Smooth muscle cell (in vitro differentiated cells): ENCODE measurements around the gene PAXX. TPM values are rescaled to one million over a fixed set of nuclear protein-coding genes. Genes with fewer than 3 reads are reported as not detected.

Experiments
- DNase-seq: peaks from one replicate; lab custom pipeline; 2025; ENCODE audit not compliant: unreplicated experiment; lab: John Stamatoyannopoulos, UW
- H2AFZ ChIP-seq: fragments of 200-600 bp; sonication (generic); 2 replicates; pipeline ENCODE4 v1.6.0; 2016; ENCODE audit warnings: antibody characterized with exemption, low read depth, mild to moderate bottlenecking
- H3F3A ChIP-seq: fragments of 200-600 bp; sonication (generic); 2 replicates; pipeline ENCODE4 v1.6.0; 2017; ENCODE audit warnings: antibody characterized with exemption, low read depth
- H3K27ac ChIP-seq: fragments of 200-600 bp; sonication (generic); 2 replicates; pipeline ENCODE4 v1.5.1; 2016; ENCODE audit warnings: low read depth, mild to moderate bottlenecking
- H3K27me3 ChIP-seq: fragments of 200-600 bp; sonication (generic); 2 replicates; pipeline ENCODE4 v1.6.1; 2016; ENCODE audit warnings: low read depth, mild to moderate bottlenecking
- H3K36me3 ChIP-seq: fragments of 200-600 bp; sonication (generic); 2 replicates; pipeline ENCODE4 v1.5.1; 2016; ENCODE audit warnings: low read depth
- H3K4me1 ChIP-seq: fragments of 200-600 bp; sonication (generic); 2 replicates; pipeline ENCODE4 v1.5.1; 2016; ENCODE audit warnings: low read depth
- H3K4me2 ChIP-seq: fragments of 200-600 bp; sonication (generic); 2 replicates; pipeline ENCODE4 v1.6.0; 2016; ENCODE audit warnings: mild to moderate bottlenecking
- H3K4me3 ChIP-seq: fragments of 200-600 bp; sonication (generic); 2 replicates; pipeline ENCODE4 v1.5.1; 2016; ENCODE audit warnings: mild to moderate bottlenecking
- H3K79me2 ChIP-seq: fragments of 200-600 bp; sonication (generic); 2 replicates; pipeline ENCODE4 v1.6.0; 2016; ENCODE audit warnings: low read depth, mild to moderate bottlenecking
- H3K9ac ChIP-seq: fragments of 200-600 bp; sonication (generic); 2 replicates; pipeline ENCODE4 v1.6.0; 2016; ENCODE audit warnings: low read depth
- H3K9me3 ChIP-seq: fragments of 200-600 bp; sonication (generic); replicated peaks from 2 replicates; pipeline ENCODE4 v1.5.1; 2016; ENCODE audit warnings: low read depth
- H4K20me1 ChIP-seq: fragments of 200-600 bp; sonication (generic); 2 replicates; pipeline ENCODE4 v1.6.0; 2016; ENCODE audit warnings: low read depth
- WGBS: methylation state at CpG from one replicate; pipeline ENCODE4 v1.1.7; 2016; ENCODE audit warnings: low lambda C conversion rate; 5-methylcytosine and 5-hydroxymethylcytosine counted together
- polyA plus RNA-seq: library from polyadenylated mRNA; unstranded; fragments of >200 nt; fragmentation: Nextera tagmentation; extraction: Ambion mirVana; gene quantifications from 2 replicates; pipeline ENCODE4 v1.2.1, GENCODE V29; 2016
- total RNA-seq: library from RNA; depleted of rRNA; stranded (reverse); fragments of >200 nt; gene quantifications from 2 replicates; pipeline ENCODE4 v1.2.3, GENCODE V29; 2014
- TF ChIP-seq, protein P1 (sequence below): fragments of 200-600 bp; sonication (generic); IDR thresholded peaks from 2 replicates; pipeline ENCODE4 v1.5.1; 2017; ENCODE audit warnings: borderline replicate concordance, mild to moderate bottlenecking, antibody characterized with exemption; ENCODE audit not compliant: insufficient read depth, poor library complexity, severe bottlenecking

PAXX gene
- total and polyA plus RNA-seq, 2 experiments from 2014 or later: 27.4 to 62.0 TPM

DNA sequence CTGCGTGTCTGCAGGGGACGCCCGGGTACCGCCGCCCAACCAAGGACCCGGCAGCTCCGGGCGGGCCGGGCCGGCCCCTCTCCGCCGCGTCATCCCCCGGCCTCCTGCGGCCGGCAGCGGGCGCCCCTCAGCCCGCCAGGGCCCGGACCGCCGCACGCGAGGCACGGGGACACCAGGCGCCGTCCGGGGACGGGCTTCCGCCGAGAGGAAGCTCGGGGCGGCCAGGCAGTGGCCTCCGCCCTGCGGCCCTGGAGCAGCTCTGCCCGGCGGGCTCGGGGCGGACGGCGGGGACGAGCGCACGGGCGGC is 48.1 kb upstream of the PAXX start:
- H3K4me2 ChIP-seq: peak overlapping the region; percentile 98
- peak overlapping the region; percentile 93 for H3K4me3 ChIP-seq
- no peaks in the 10 kb centered on the region for H3K4me1 ChIP-seq
- no peak overlapping the region for H2AFZ ChIP-seq
- H3K36me3 ChIP-seq: no peaks in the 10 kb centered on the region
- no peaks in the 10 kb centered on the region for H3F3A ChIP-seq
- no peaks in the 10 kb centered on the region for H3K27me3 ChIP-seq
- peak overlapping the region; percentile 82 for H3K27ac ChIP-seq
- peaks cover 19% of the 10 kb centered on the region for H4K20me1 ChIP-seq
- H3K9me3 ChIP-seq: no peaks in the 10 kb centered on the region
- DNase-seq: peak; percentile 68
- H3K79me2 ChIP-seq: peaks cover 21% of the 10 kb centered on the region
- H3K9ac ChIP-seq: peak overlapping the region; percentile 89
- TF ChIP-seq, protein P1, sequence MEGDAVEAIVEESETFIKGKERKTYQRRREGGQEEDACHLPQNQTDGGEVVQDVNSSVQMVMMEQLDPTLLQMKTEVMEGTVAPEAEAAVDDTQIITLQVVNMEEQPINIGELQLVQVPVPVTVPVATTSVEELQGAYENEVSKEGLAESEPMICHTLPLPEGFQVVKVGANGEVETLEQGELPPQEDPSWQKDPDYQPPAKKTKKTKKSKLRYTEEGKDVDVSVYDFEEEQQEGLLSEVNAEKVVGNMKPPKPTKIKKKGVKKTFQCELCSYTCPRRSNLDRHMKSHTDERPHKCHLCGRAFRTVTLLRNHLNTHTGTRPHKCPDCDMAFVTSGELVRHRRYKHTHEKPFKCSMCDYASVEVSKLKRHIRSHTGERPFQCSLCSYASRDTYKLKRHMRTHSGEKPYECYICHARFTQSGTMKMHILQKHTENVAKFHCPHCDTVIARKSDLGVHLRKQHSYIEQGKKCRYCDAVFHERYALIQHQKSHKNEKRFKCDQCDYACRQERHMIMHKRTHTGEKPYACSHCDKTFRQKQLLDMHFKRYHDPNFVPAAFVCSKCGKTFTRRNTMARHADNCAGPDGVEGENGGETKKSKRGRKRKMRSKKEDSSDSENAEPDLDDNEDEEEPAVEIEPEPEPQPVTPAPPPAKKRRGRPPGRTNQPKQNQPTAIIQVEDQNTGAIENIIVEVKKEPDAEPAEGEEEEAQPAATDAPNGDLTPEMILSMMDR: no peak
- WGBS: under 1% methylated on average over 26 of the region's 45 CpGs

DNA sequence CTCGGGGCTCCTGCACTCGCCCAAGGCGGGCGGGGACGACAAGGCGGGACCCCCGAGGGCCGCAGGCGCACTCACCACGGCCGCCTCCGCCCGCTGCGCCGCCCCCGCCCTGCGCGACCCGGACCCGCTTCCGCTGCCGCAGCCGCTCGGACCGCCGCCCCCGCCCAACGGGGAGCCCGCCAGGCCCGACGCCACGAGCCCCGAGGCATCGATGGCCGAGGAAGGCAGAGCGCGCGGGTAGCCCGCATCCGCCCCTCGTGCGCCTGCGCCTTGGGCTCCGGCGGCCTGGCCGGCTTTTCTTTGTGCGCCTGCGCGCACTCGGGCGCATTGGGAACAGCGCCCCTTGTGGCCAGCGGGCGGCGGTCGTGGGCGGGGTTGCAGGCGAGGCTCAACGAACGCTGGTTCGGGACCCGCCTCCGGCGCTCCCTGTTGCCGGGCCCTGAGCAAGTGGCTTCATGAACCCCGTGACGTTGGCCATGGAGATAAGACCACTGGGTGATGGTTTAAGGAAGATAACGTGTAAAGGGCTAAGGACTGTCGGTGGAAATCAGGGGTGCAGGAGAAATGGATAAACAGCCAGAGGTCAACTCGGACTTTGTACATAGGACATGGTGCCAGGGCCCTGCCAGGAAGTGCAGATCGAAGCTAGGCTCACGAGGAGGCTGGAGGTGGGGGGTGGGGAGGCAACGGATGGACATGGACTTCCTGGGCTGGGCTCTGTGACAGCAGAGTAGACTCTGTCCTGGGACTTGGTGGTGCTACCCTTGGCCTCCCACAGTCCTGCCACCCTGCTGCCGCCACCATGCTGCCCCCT is 47.5 kb upstream of the PAXX start, which contains the start of the genes C8G and FBXW5:
TSS of gene C8G (plus strand) at position 725 of the 814 bp plus-strand sequence. CDS start at position 803, 78 bp downstream.
TSS of gene FBXW5 (minus strand) at position 220 of the 814 bp plus-strand sequence. CDS start 655 bp downstream, outside the sequence.
- no peak within 1 kb of the TSS for H2AFZ ChIP-seq
- H3K4me2 ChIP-seq: peak within 1 kb of the TSS; percentile 98
- no peaks in the 10 kb centered on the region for H3K27me3 ChIP-seq
- H3K4me1 ChIP-seq: no peaks in the 10 kb centered on the region
- no peaks in the 10 kb centered on the region for H3K9me3 ChIP-seq
- TF ChIP-seq, protein P1: peak; percentile 96
- H3K36me3 ChIP-seq: no peaks in the 10 kb centered on the region
- DNase-seq: peak; percentile 86
- peak within 1 kb of the TSS; percentile 89 for H3K9ac ChIP-seq
- no peaks in the 10 kb centered on the region for H3F3A ChIP-seq
- H3K4me3 ChIP-seq: peak within 1 kb of the TSS; percentile 93
- 13% methylated on average over 34 of the region's 74 CpGs for WGBS
- H3K27ac ChIP-seq: peak within 1 kb of the TSS; percentile 82
- H3K79me2 ChIP-seq: peaks cover 21% of the 10 kb centered on the region
- H4K20me1 ChIP-seq: peaks cover 19% of the 10 kb centered on the region

DNA sequence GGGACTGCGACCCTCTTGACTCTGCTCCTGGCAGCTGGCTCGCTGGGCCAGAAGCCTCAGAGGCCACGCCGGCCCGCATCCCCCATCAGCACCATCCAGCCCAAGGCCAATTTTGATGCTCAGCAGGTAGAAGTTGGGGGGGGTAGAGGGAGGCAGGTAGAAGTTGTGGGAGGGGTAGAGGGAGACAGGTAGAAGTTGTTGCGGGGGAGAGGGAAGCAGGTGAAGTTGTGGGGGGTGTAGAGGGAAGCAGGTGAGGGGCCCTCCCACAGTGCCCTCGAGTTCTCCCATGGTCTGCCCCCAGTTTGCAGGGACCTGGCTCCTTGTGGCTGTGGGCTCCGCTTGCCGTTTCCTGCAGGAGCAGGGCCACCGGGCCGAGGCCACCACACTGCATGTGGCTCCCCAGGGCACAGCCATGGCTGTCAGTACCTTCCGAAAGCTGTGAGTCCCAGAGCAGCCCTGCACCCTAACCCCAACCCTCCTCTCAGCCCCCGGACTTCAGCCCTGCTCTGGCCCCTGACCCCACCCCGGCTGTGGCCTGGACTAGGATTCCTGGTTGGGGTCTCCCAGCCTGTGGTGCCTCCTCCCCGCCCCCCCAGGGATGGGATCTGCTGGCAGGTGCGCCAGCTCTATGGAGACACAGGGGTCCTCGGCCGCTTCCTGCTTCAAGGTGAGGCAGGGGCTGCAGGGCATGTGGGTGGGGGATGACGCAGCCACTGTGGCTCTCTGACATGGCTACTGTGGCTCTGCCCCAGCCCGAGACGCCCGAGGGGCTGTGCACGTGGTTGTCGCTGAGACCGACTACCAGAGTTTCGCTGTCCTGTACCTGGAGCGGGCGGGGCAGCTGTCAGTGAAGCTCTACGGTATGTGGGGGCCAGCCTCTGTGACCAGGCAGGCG is 46.6 kb upstream of the PAXX start:
- Histone ChIP-seq H3K4me3 (no peak overlapping the region), H3K79me2 (peaks cover 21% of the 10 kb centered on the region), H3K27ac (no peak overlapping the region), H3K4me1 (peaks cover 5% of the 10 kb centered on the region), H3K9ac (no peak overlapping the region), H2AFZ (no peak overlapping the region), H3K36me3 (no peaks in the 10 kb centered on the region), H3K27me3 (no peaks in the 10 kb centered on the region), H3K9me3 (no peaks in the 10 kb centered on the region), H3F3A (no peaks in the 10 kb centered on the region), H3K4me2 (no peak overlapping the region), H4K20me1 (peaks cover 19% of the 10 kb centered on the region)
- 91% methylated on average over 26 of the region's 30 CpGs for WGBS
- TF ChIP-seq, protein P1: no peak
- no peak for DNase-seq
